HG03571 (cell line): ENCODE results near the gene SLC7A6.
A peak's percentile ranks its signal among the peaks of the same experiment; 100 is the strongest.

Source experiments
- ATAC-seq: cut with Tn5 transposase; IDR thresholded peaks from one replicate; pipeline ENCODE4 v1.9.1; 2021; ENCODE audit not compliant: unreplicated experiment

SLC7A6 gene

GRCh38 chr16:68298907-68299561 is 34.7 kb downstream of the SLC7A6 start:
- no peak for ATAC-seq

- no peak for ATAC-seq
These were observed 35.5 kb downstream of the SLC7A6 start for GRCh38 chr16:68299571-68300453.

- ATAC-seq = no peak
These were observed 36.6 kb downstream of the SLC7A6 start for GRCh38 chr16:68300734-68301459.

GRCh38 chr16:68306633-68307032 is 42.3 kb downstream of the SLC7A6 start:
- no peak for ATAC-seq

GRCh38 chr16:68309799-68310198 is 45.5 kb downstream of the SLC7A6 start:
- ATAC-seq = no peak

- no peak for ATAC-seq
These were observed 46.1 kb downstream of the SLC7A6 start for GRCh38 chr16:68310437-68310773.

GRCh38 chr16:68310774-68311511 is 46.6 kb downstream of the SLC7A6 start, which contains the start of the genes PRMT7 and SLC7A6OS:
Gene PRMT7 (plus strand): TSS chr16:68311019. CDS start chr16:68315980, 4,961 bp downstream.
Gene SLC7A6OS (minus strand): TSS chr16:68310946. CDS start chr16:68310926, 20 bp downstream.
- peak; percentile 97 for ATAC-seq

- ATAC-seq = no peak
These were observed 48.8 kb downstream of the SLC7A6 start for GRCh38 chr16:68313116-68313515.

GRCh38 chr16:68319185-68319908 is 55.0 kb downstream of the SLC7A6 start:
- no peak for ATAC-seq

- ATAC-seq = no peak
These were observed 60.0 kb downstream of the SLC7A6 start for GRCh38 chr16:68324336-68324735.

GRCh38 chr16:68324780-68325357 is 60.5 kb downstream of the SLC7A6 start:
- ATAC-seq = no peak

- ATAC-seq = peak; percentile 72
These were observed 64.0 kb downstream of the SLC7A6 start for GRCh38 chr16:68328151-68328859.

- ATAC-seq = no peak
These were observed 64.6 kb downstream of the SLC7A6 start for GRCh38 chr16:68328860-68329390.

GRCh38 chr16:68331879-68332410 is 67.6 kb downstream of the SLC7A6 start:
- ATAC-seq = no peak

GRCh38 chr16:68332411-68333121 is 68.2 kb downstream of the SLC7A6 start:
- ATAC-seq = no peak

GRCh38 chr16:68335175-68335574 is 70.8 kb downstream of the SLC7A6 start:
- ATAC-seq = no peak

- ATAC-seq = no peak
These were observed 74.2 kb downstream of the SLC7A6 start for GRCh38 chr16:68338326-68339119.
